ENCODE results near the gene PIGL.

PIGL gene

DNA sequence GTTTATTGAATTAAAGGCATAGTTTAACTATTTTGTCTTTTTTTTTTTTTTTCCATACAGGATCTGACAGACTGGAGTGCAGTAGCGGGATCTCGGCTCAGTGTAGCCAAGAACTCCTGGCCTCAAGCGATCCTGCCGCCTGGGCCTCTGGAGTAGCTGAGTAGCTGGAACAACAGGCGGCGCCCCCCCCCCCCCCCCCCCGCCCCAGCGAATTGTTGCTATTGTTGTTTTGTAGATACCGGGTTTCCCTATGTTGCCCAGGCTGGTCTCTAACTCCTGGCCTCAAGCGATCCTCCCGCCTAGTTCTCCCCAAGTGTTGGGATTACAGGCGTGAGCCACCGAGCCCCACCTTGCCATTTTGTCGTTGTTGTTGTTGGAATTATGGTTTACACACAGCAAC lies 137.6 kb downstream of the PIGL start:
- no peak for DNase-seq

DNA sequence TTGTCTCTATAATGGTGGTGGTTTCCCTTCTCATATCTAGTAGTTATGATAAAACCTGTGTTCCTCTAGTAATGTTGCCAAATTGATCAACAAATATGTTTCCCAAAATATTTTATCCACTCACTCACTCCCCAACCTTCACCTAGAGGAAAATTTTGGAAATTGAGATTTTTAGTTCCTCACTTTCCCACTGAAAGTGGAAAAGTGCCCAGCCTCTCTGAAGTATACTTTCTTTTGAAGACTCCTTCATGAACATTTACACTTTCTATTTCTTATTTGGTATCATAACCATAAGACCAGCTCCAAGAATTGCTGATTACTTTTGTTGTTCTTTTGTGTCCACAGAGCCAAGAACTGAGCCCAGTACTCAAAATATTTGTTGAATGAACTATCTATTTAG lies 141.4 kb downstream of the PIGL start:
- no peak for DNase-seq

DNA sequence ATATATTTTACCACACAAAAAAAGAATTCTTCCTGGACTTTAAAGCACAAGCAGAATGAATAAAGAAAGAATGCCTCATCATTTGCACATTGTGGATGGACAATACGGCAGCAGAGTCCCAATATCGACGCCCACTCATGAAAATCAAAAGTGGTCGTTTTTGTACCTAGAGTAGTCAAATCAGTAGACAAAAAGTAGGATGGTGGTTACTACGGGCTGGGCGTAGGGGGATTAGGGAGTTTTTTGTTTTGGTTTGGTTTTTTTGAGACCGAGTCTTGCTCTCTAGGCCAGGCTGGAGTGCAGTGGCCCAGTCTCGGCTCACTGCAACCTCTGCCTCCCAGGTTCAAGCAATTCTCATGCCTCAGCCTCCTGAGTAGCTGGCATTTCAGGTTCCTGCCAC lies 144.9 kb downstream of the PIGL start:
- DNase-seq = no peak

- peak; percentile 62 for DNase-seq
Observed at GRCh38 chr17:16363749-16364536, 146.9 kb downstream of the PIGL start.

GRCh38 chr17:16364625-16365024 lies 147.6 kb downstream of the PIGL start:
- no peak for DNase-seq

- DNase-seq = no peak
Observed at GRCh38 chr17:16371742-16372141, 154.7 kb downstream of the PIGL start.

DNA sequence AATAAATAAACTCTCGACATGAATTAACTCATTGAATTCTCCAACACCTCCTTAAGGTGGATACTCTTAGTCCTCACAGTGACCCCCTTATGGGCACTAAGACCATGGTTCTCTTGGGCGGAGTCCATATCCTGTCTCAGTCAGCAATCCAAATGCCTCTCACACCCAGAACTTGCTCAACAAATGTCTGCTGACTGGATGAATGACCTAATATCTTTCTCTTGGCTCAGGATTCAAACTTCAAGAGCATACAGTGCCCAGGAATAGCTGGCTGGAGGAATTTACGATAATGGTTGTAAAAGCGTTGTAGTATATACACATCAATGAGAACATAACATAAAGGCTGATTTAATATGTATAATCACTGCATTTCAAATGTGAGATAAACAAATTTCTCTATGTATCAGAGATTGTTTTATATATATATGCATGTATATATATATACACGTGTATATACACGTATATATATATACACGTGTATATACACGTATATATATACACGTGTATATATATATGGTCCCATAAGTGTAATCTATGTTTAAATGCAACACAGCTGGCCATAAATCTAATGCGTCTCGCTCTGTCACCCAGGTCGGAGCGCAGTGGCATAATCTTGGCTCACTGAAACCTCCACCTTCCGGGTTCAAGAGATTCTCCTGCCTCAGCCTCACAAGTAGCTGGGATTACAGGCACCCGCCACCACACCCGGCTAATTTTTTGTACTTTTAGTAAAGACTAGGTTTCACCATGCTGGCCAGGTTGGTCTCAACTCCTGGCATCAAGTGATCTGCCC lies 157.3 kb downstream of the PIGL start:
- no peak for DNase-seq
